Fibroblast of lung (primary cell): ENCODE results near the gene SMIM20. TPM values are rescaled to one million over a fixed set of nuclear protein-coding genes. Genes with fewer than 3 reads are reported as not detected.

Experiments used
- DNase-seq, 2 donors: peaks; one replicate each; pipeline versions ENCODE4 v3.0.0 to v3.0.0-alpha.2; 2010; ENCODE audit warnings: low read depth in 2 of 2
- H2AFZ ChIP-seq: 2 replicates; pipeline ENCODE4 v1.5.1; 2012; ENCODE audit warnings: low read length, control low read depth, inconsistent platforms
- H3K27ac ChIP-seq: 2 replicates; pipeline ENCODE4 v1.5.1; 2011; ENCODE audit warnings: low read length, control low read depth; ENCODE audit not compliant: insufficient read depth
- H3K27me3 ChIP-seq: 2 replicates; pipeline ENCODE4 v1.5.1; 2011; ENCODE audit warnings: mild to moderate bottlenecking, low read length; ENCODE audit not compliant: control insufficient read depth, insufficient read depth
- H3K36me3 ChIP-seq: 2 replicates; pipeline ENCODE4 v1.5.1; 2011; ENCODE audit warnings: low read length; ENCODE audit not compliant: control insufficient read depth, insufficient read depth
- H3K4me1 ChIP-seq: 2 replicates; pipeline ENCODE4 v1.5.1; 2011; ENCODE audit warnings: low read length; ENCODE audit not compliant: control insufficient read depth, insufficient read depth; ENCODE audit errors: extremely low read depth
- H3K4me2 ChIP-seq: 2 replicates; pipeline ENCODE4 v1.5.1; 2011; ENCODE audit warnings: low read length, control low read depth; ENCODE audit not compliant: insufficient read depth; ENCODE audit errors: extremely low read depth
- H3K4me3 ChIP-seq, 4 experiments: fragments of 200-600 bp in 1 of 4; sonication (generic) in 1 of 4; replicated peaks in 1 of 4; 2 replicates each; pipeline ENCODE4 v1.5.1; 2011 to 2016; ENCODE audit warnings: low read length in 4 of 4, low read depth in 3 of 4, mild to moderate bottlenecking in 3 of 4, control low read depth in 2 of 4, inconsistent platforms in 1 of 4, mixed read lengths in 1 of 4; ENCODE audit not compliant: insufficient read depth in 1 of 4; ENCODE audit errors: control extremely low read depth in 1 of 4
- H3K79me2 ChIP-seq: 2 replicates; pipeline ENCODE4 v1.5.1; 2012; ENCODE audit warnings: mild to moderate bottlenecking, low read length, inconsistent platforms; ENCODE audit not compliant: control insufficient read depth, insufficient read depth
- H3K9ac ChIP-seq: 2 replicates; pipeline ENCODE4 v1.5.1; 2011; ENCODE audit warnings: mild to moderate bottlenecking, low read length, control low read depth; ENCODE audit not compliant: insufficient read depth
- H3K9me3 ChIP-seq: 2 replicates; pipeline ENCODE4 v1.5.1; 2012; ENCODE audit warnings: low read depth, low read length; ENCODE audit not compliant: control insufficient read depth, insufficient read depth
- H4K20me1 ChIP-seq: 2 replicates; pipeline ENCODE4 v1.5.1; 2011; ENCODE audit warnings: low read length; ENCODE audit not compliant: control insufficient read depth, insufficient read depth; ENCODE audit errors: extremely low read depth
- CTCF ChIP-seq, 2 donors: IDR thresholded peaks in 1 of 2; conservative IDR thresholded peaks in 1 of 2; 1 replicate in 1 of 2; 2 replicates in 1 of 2; pipeline ENCODE4 v1.5.1; 2011 to 2012; ENCODE audit warnings: low read length in 2 of 2, control low read depth in 1 of 2, inconsistent platforms in 1 of 2, low read depth in 1 of 2, mild to moderate bottlenecking in 1 of 2
- EZH2 ChIP-seq: IDR thresholded peaks from 2 replicates; pipeline ENCODE4 v1.5.1; 2012; ENCODE audit warnings: low read length, control low read depth, mild to moderate bottlenecking; ENCODE audit errors: missing control alignments
- polyA plus RNA-seq, 2 donors: library from polyadenylated mRNA; depleted of rRNA in 1 of 2; stranded (reverse) in 1 of 2; unstranded in 1 of 2; fragments of >200 nt; gene quantifications; 2 replicates each; pipeline ENCODE4 v1.2.1, GENCODE V29; 2011 to 2012; ENCODE audit warnings: missing spikeins in 1 of 2
- total RNA-seq: library from RNA; depleted of rRNA; stranded (reverse); fragments of >200 nt; gene quantifications from 2 replicates; pipeline ENCODE4 v1.2.1, GENCODE V29; 2014

Gene SMIM20
- total and polyA plus RNA-seq, 2 donors (not counting 1 experiment from before 2014, with no cell fraction given) = 34.9 to 48.7 TPM

- Histone ChIP-seq H3K79me2 (no peaks in the 10 kb centered on the region), H2AFZ (no peak overlapping the region), H4K20me1 (no peaks in the 10 kb centered on the region), H3K9me3 (no peaks in the 10 kb centered on the region), H3K9ac (no peak overlapping the region), H3K36me3 (no peaks in the 10 kb centered on the region), H3K4me3 (no peak overlapping the region), H3K27ac (no peak overlapping the region), H3K27me3 (no peaks in the 10 kb centered on the region), H3K4me2 (no peak overlapping the region), H3K4me1 (no peaks in the 10 kb centered on the region)
- no peak for DNase-seq
- TF ChIP-seq EZH2 (no peak), CTCF (conservative IDR thresholded peaks at IDR 0.05 in 1 of 2, IDR thresholded peaks at IDR 0.05 in 1 of 2; ENCODE audit: low read depth in 1 of 2, low read length in 2 of 2) (no peak)
These were observed 46.2 kb upstream of the SMIM20 start for GRCh38 chr4:25867781-25868294.

- H3K27ac ChIP-seq = no peak overlapping the region
- no peak for DNase-seq
- no peaks in the 10 kb centered on the region for H3K9me3 ChIP-seq
- no peaks in the 10 kb centered on the region for H4K20me1 ChIP-seq
- no peak overlapping the region for H3K4me3 ChIP-seq
- TF ChIP-seq CTCF (conservative IDR thresholded peaks at IDR 0.05 in 1 of 2, IDR thresholded peaks at IDR 0.05 in 1 of 2; ENCODE audit: low read depth in 1 of 2, low read length in 2 of 2) = no peak
- TF ChIP-seq EZH2 = no peak
- H3K36me3 ChIP-seq = no peaks in the 10 kb centered on the region
- no peaks in the 10 kb centered on the region for H3K79me2 ChIP-seq
- H2AFZ ChIP-seq = no peak overlapping the region
- H3K4me2 ChIP-seq = no peak overlapping the region
- H3K27me3 ChIP-seq = no peaks in the 10 kb centered on the region
- no peak overlapping the region for H3K9ac ChIP-seq
- no peaks in the 10 kb centered on the region for H3K4me1 ChIP-seq
These were observed 43.9 kb upstream of the SMIM20 start for GRCh38 chr4:25870081-25870480.

- Histone ChIP-seq H3K36me3 (no peaks in the 10 kb centered on the region), H3K27me3 (no peaks in the 10 kb centered on the region), H2AFZ (no peak overlapping the region), H3K27ac (no peak overlapping the region), H4K20me1 (no peaks in the 10 kb centered on the region), H3K4me3 (no peak overlapping the region), H3K9me3 (no peaks in the 10 kb centered on the region), H3K4me2 (no peak overlapping the region), H3K79me2 (no peaks in the 10 kb centered on the region), H3K4me1 (no peaks in the 10 kb centered on the region), H3K9ac (no peak overlapping the region)
- TF ChIP-seq EZH2 (no peak), CTCF (conservative IDR thresholded peaks at IDR 0.05 in 1 of 2, IDR thresholded peaks at IDR 0.05 in 1 of 2; ENCODE audit: low read depth in 1 of 2, low read length in 2 of 2) (no peak)
- no peak for DNase-seq
These were observed 41.0 kb upstream of the SMIM20 start for GRCh38 chr4:25872851-25873631.
